AG09309 (cell line): ENCODE results near the gene TMEM25.

Experiments used
- DNase-seq: peaks from one replicate; pipeline ENCODE4 v3.0.0-alpha.2; 2010; ENCODE audit warnings: low read depth
- H3K4me3 ChIP-seq: 2 replicates; pipeline ENCODE4 v1.5.1; 2011; ENCODE audit warnings: mild to moderate bottlenecking, low read depth, low read length, moderate library complexity; ENCODE audit not compliant: control insufficient read depth
- CTCF ChIP-seq: IDR thresholded peaks from 2 replicates; pipeline ENCODE4 v1.5.1; 2011; ENCODE audit warnings: mild to moderate bottlenecking, low read depth, low read length, inconsistent platforms; ENCODE audit not compliant: insufficient read depth, control insufficient read depth; ENCODE audit errors: missing control alignments

The TMEM25 gene

DNA sequence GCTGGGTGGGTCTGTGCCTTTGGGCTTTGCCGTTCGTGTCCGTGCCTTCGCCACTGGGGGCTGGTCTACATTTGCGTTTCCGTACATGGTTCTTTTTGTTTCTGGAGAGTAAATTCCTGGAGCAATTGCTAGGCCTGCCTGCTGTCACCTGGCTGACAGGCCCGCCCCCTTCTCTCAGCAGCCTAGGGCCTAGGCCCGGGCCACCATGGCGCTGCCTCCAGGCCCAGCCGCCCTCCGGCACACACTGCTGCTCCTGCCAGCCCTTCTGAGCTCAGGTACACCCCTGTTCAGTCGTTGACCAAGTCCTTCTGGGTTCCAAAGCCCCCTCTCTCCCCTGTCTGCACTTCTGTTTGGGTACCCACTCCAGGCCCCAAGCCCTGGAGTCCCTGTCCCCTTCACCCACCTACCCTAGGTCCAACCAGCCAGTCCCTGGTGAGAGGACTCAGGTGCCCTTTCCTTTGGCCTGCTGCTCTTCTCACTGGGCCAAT is 649 bp downstream of the TMEM25 start:
- H3K4me3 ChIP-seq = peak overlapping the region; percentile 50
- no peak for TF ChIP-seq CTCF
- DNase-seq = no peak

GRCh38 chr11:118532091-118532490 is 1.1 kb downstream of the TMEM25 start:
- no peak for DNase-seq
- no peak overlapping the region for H3K4me3 ChIP-seq
- TF ChIP-seq CTCF = no peak

GRCh38 chr11:118532852-118533768 is 2.1 kb downstream of the TMEM25 start:
- no peak for TF ChIP-seq CTCF
- no peak overlapping the region for H3K4me3 ChIP-seq
- no peak for DNase-seq

GRCh38 chr11:118533769-118534729 is 3.1 kb downstream of the TMEM25 start:
- DNase-seq = no peak
- H3K4me3 ChIP-seq = no peak overlapping the region
- no peak for TF ChIP-seq CTCF

DNA sequence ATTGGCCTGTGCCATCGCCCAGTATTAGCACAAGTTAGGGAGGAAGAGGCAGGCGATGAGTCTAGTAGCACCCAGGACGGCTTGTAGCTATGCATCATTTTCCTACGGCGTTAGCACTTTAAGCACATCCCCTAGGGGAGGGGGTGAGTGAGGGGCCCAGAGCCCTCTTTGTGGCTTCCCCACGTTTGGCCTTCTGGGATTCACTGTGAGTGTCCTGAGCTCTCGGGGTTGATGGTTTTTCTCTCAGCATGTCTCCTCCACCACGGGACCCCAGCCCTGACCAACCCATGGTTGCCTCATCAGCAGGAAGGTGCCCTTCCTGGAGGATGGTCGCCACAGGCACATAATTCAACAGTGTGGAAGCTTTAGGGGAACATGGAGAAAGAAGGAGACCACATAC is 4.3 kb downstream of the TMEM25 start:
- DNase-seq = no peak
- H3K4me3 ChIP-seq = no peak overlapping the region
- TF ChIP-seq CTCF = no peak

DNA sequence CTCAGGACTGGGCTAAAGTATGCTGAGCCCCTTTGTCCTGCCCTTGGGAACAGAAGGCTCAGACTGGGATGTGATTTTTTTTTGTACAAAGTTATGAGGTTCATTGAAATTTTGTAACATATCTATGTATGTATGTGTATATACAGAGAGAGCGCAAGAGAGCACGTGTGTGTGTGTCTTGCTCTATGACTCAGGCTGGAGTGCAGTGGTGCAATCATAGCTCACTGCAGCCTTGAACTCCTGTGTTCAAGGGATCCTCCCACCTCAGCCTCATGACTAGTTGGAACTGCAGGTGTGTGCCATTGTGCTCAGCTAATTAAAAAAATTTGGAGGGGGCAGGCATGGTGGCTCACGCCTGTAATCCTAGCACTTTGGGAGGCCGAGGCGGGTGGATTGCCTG is 5.7 kb downstream of the TMEM25 start:
- TF ChIP-seq CTCF = no peak
- no peak for DNase-seq
- H3K4me3 ChIP-seq = no peak overlapping the region
